ENCODE results near the gene CLIC4.
A peak's percentile ranks its signal among the peaks of the same experiment; 100 is the strongest.
"Not testable (repeated sequence)": the region's sequence is repeated elsewhere in the genome, so short reads cannot be mapped to it uniquely, and the experiment has no call there.

CLIC4 gene

DNA sequence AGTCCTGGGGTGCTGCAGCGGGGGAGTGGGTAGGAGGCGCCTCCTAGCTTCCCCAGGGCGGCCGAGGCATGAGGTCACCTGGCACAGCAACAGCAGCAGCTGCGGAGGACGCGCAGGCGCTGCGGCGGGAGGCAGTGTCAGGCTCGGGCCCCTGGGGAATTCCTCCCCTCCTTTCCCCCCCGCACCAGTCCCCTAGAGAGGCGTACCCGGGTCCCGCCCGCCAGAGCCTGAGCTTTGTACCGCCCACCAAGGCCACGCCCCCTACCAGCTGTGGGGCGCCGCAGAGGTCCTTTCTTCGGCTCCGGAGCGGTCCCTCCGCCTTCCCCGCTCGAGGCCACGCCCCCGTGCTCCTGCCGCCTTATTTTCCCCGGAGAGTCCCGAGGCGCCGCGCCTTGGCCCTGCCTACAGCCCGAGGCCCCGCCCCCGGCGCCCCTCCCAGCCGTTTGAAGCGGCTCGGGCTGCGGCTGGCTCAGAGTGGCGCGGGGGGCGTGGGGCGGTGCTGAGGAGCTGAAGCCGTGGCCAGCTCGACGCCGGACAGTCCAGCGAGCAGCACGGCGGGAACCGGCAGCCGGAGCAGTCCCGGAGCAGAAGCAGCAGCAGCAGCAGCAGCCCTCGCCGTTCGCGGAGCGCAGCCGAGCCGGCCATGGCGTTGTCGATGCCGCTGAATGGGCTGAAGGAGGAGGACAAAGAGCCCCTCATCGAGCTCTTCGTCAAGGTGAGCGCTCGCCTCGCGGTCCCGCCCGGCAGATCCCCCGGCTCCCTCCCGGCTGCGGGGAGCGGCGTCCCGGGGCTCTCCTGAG lies at the start of gene CLIC4:
TSS of gene CLIC4 (plus strand) at position 537 of the 800 bp plus-strand sequence. CDS start at position 644, 107 bp downstream.
- DNase-seq (ENCODE audit: low read depth): peak; percentile 97
- TF ChIP-seq, protein P1, sequence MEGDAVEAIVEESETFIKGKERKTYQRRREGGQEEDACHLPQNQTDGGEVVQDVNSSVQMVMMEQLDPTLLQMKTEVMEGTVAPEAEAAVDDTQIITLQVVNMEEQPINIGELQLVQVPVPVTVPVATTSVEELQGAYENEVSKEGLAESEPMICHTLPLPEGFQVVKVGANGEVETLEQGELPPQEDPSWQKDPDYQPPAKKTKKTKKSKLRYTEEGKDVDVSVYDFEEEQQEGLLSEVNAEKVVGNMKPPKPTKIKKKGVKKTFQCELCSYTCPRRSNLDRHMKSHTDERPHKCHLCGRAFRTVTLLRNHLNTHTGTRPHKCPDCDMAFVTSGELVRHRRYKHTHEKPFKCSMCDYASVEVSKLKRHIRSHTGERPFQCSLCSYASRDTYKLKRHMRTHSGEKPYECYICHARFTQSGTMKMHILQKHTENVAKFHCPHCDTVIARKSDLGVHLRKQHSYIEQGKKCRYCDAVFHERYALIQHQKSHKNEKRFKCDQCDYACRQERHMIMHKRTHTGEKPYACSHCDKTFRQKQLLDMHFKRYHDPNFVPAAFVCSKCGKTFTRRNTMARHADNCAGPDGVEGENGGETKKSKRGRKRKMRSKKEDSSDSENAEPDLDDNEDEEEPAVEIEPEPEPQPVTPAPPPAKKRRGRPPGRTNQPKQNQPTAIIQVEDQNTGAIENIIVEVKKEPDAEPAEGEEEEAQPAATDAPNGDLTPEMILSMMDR (IDR thresholded peaks at IDR 0.05; ENCODE audit: low read depth, low read length, missing control alignments): no peak
- peak within 1 kb of the TSS; percentile 89 for H3K4me3 ChIP-seq (ENCODE audit: low read depth, low read length)
- in situ Hi-C loops (cut with HindIII; ENCODE audit: low sequenced_read_pairs): no loop called here

DNA sequence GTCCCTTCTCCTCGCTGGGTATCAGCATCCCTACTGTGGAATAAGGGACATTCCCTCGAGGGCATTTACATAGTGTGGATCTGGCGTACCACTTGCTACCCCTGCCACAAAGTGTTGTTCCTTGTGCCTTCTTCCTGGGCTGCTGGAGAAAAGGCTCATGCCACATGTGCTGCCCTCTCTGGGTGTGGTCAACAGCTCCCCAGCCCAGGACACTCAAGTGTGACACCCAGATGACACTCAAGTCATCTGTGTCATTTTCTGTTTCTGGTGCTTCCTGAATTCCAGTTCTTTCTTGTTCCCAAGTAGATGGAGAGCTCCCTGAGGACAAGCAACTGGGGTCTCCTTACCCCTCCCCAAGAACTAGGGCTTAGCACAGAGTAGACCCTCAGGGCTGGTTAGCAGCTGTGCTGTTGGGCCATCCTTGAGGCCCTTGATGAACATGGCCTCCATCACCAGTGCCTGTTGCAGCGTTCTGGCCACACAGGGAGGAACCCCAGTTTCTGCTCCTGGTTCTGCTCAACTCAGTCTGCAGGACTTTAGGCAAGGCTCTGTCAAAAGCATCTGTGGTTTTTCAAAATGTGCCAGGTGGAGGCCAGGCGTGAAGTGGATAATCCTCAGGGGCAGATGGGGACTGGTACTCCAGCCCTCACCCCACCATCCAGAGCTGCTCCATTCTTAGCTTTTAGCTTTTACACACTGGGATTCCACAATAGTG lies 49.0 kb upstream of the CLIC4 start:
- TF ChIP-seq, protein P1 (IDR thresholded peaks at IDR 0.05; ENCODE audit: low read depth, low read length, missing control alignments): no peak
- no peak for DNase-seq (ENCODE audit: low read depth)
- no peak overlapping the region for H3K4me3 ChIP-seq (ENCODE audit: low read depth, low read length)
- in situ Hi-C loops (cut with HindIII; ENCODE audit: low sequenced_read_pairs): no loop called here

DNA sequence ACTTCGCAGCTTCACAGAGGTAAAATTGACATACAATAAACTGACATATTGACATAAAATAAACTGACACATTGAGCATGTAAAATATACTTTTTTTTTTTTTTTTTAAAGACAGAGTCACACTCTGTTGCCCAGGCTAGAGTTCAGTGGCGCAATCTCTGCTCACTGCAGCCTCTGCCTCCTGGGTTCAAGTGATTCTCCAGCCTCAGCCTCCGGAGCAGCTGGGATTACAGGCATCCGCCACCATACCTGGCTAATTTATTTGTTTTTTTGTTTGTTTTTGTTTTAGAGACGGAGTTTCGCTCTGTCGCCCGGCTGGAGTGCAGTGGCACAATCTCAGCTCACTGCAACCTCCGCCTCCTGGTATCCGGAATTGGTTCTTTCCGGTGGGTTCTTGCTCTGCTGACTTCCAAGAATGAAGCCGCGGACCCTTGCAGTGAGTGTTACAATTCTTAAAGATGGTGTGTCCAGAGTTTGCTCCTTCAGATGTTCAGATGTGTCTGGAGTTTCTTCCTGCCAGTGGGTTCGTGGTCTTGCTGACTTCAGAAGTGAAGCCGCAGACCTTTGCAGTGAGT lies 48.4 kb upstream of the CLIC4 start:
- DNase-seq (ENCODE audit: low read depth): no peak
- in situ Hi-C loops (cut with HindIII; ENCODE audit: low sequenced_read_pairs): no loop called here
- TF ChIP-seq, protein P1 (IDR thresholded peaks at IDR 0.05; ENCODE audit: low read depth, low read length, missing control alignments): no peak
- H3K4me3 ChIP-seq (ENCODE audit: low read depth, low read length): no peak overlapping the region

DNA sequence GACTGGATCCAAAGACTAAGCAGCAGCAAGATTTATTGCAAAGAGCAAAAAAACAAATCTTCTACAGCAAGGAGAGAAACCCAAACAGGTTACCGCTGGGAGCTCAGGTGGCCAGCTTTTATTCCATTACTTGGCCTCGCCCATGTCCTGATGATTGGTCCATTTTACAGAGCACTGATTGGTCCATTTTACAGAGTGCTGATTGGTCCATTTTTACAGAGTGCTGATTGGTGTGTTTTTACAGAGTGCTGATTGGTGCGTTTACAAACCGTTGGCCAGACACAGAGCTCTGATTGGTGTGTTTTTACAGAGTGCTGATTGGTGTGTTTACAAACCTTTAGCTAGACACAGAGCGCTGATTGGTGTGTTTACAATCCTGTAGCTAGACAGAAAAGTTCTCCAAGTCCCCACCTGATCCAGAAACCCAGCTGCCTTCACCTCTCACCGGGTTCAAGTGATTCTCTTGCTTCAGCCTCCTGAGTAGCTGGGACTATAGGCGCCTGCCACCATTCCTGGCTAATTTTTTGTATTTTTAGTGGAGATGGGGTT lies 47.7 kb upstream of the CLIC4 start:
- DNase-seq (ENCODE audit: low read depth); in situ Hi-C loops (cut with HindIII; ENCODE audit: low sequenced_read_pairs); H3K4me3 ChIP-seq (ENCODE audit: low read depth, low read length): not testable (repeated sequence)

DNA sequence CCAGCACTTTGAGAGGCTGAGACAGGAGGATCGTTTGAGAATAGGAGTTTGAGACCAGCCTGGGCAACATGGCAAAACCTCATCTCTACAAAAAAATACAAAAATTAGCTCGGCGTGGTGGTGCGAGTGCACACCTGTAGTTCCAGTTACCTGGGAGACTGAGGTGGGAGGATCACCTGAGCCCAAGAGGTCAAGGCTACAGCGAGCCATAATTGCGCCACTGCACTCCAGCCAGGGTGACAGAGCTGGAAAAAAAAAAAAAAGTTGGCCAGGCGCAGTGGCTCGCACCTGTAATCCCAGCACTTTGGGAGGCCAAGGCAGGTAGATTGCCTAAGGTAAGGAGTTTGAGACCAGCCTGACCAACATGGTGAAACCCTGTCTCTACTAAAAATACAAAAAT lies 46.9 kb upstream of the CLIC4 start:
- H3K4me3 ChIP-seq (ENCODE audit: low read depth, low read length); in situ Hi-C loops (cut with HindIII; ENCODE audit: low sequenced_read_pairs); DNase-seq (ENCODE audit: low read depth): not testable (repeated sequence)

DNA sequence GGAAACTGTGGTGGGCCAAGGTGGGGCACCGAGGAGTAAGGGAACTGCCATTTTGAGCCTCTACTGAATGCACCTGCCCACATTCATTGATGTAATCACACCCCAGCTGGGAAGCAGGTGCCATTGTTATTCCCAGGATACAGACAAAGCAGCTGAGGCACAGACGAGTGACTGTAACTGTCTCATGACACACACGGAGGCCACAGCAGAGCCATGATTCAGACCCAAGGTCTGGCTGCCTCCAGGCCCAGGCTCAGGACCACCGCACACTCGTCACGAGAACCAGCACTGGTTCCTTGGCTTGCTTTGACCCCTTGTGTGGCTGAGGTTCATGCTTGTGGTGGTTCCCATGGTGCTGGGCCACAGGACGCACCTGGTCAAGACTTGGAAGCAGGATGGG lies 45.6 kb upstream of the CLIC4 start:
- TF ChIP-seq, protein P1 (IDR thresholded peaks at IDR 0.05; ENCODE audit: low read depth, low read length, missing control alignments): no peak
- no peak for DNase-seq (ENCODE audit: low read depth)
- in situ Hi-C loops (cut with HindIII; ENCODE audit: low sequenced_read_pairs): no loop called here
- H3K4me3 ChIP-seq (ENCODE audit: low read depth, low read length): no peak overlapping the region

DNA sequence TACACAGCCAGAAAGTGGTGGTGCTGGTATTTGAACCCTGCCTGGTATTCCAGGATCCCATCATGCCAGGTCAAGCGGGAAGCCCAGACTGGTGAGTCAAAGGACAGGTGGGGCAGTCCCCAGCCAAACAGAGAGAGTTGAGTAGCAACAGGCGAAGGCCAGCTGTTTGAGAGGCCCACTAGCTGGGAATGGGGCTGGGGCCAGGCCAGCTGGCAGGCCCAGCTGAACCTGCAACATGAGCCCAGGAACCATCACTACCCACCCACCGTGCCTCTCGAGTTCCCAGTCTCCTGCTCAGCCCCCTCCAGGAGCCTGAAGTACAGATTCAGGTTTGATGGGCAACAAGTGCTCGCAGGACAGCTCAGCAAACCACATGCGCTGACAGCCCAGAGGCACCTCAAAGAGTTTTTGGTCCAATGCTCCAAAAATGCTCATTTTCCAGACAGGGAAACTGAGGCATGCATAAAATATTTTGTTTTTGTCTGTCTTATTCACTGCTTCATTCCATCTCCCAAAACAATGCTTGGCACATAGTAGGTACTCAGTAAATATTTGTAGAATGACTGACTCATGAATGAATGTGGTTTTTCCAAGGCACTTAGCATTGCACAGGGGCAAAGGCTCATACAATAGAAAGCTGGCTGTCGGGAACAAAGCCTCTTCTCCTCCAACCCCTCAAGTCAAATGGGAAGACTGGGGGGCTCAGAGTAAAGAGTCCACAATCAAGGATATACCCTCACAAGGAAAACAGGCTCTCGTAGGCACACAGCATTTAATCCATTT lies 42.5 kb upstream of the CLIC4 start:
- H3K4me3 ChIP-seq (ENCODE audit: low read depth, low read length): no peak overlapping the region
- in situ Hi-C loops (cut with HindIII; ENCODE audit: low sequenced_read_pairs): no loop called here
- TF ChIP-seq, protein P1 (IDR thresholded peaks at IDR 0.05; ENCODE audit: low read depth, low read length, missing control alignments): no peak
- DNase-seq (ENCODE audit: low read depth): peak; percentile 77

Measured in astrocyte of the cerebellum (primary cell).